HFF-Myc (cell line): Measurements from ENCODE around the gene PPARA.

Experiments used
- DNase-seq: peaks from one replicate; pipeline ENCODE4 v3.0.0-alpha.2; 2011; ENCODE audit warnings: low read depth; ENCODE audit errors: extremely low read depth
- H3K4me3 ChIP-seq: replicated peaks from 2 replicates; pipeline ENCODE4 v1.5.1; 2011; ENCODE audit warnings: low read depth, mild to moderate bottlenecking, control low read depth, low read length
- CTCF ChIP-seq: IDR thresholded peaks from 2 replicates; pipeline ENCODE4 v1.5.1; 2012; ENCODE audit warnings: mild to moderate bottlenecking, low read depth, low read length, control low read depth; ENCODE audit errors: missing control alignments

Gene PPARA

GRCh38 chr22:46149512-46150033 lies 753 bp upstream of the PPARA start:
- DNase-seq: no peak
- peak overlapping the region; percentile 48 for H3K4me3 ChIP-seq
- no peak for TF ChIP-seq CTCF

DNA sequence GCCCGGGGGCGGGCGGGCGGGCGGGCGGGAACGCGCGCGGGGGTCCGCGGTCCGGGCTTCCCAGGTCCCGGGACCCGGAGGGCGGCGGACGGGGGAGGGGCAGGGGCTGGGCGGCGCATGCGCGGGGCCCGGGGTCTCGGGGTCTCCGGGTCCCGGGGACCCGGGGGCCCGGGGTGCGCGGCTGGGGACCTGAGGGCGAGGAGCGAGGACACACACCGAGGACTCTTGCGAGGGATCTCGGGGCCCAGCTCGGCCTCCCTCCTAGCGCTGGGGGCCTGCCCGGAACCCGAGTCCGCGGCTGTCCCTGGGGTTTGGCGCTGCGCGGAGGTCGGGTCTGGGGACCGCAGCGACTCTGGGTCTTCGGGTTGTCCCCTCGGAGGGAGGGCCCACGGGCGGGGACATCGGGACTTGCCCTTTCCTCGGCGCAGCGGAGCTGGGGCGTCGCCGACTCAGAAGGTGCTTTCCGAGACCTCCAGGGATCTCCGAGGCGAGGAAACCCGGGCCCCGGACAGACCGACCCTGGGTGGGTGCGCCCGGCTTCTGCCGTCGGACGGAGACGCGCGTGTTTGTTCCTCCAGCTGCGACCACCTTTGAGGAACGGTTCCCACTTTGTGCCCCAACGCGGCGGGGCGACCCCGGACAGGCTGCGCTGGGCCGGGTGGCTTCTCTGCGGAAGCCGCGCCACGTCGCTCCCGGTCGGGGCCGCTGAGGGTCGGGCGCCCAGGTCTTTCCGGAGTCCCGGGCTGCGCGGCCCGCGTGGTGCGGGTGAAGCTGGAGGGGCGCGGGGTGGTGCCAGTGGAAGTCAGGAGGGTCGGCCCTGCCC lies 540 bp downstream of the PPARA start:
- TF ChIP-seq CTCF: no peak
- H3K4me3 ChIP-seq: peak overlapping the region; percentile 69
- no peak for DNase-seq

GRCh38 chr22:46153930-46154329 lies 3.6 kb downstream of the PPARA start:
- no peak for TF ChIP-seq CTCF
- no peak for DNase-seq
- no peak overlapping the region for H3K4me3 ChIP-seq

- no peak for TF ChIP-seq CTCF
- H3K4me3 ChIP-seq: no peak overlapping the region
- DNase-seq: no peak
Observed at GRCh38 chr22:46156031-46156430, 5.7 kb downstream of the PPARA start.

- DNase-seq: no peak
- no peak overlapping the region for H3K4me3 ChIP-seq
- no peak for TF ChIP-seq CTCF
Observed at GRCh38 chr22:46158283-46158682, 8.0 kb downstream of the PPARA start.

- TF ChIP-seq CTCF: no peak
- no peak overlapping the region for H3K4me3 ChIP-seq
- DNase-seq: no peak
Observed at GRCh38 chr22:46159212-46159611, 8.9 kb downstream of the PPARA start.
